Non-pigmented ciliary epithelial cell (primary cell): ENCODE results near the gene NADK.
"Not testable (repeated sequence)": the region's sequence is repeated elsewhere in the genome, so short reads cannot be mapped to it uniquely, and the experiment has no call there.

Source experiments
- DNase-seq: peaks from one replicate; pipeline ENCODE4 v3.0.0-alpha.2; 2010; ENCODE audit warnings: low read depth

NADK gene

DNA sequence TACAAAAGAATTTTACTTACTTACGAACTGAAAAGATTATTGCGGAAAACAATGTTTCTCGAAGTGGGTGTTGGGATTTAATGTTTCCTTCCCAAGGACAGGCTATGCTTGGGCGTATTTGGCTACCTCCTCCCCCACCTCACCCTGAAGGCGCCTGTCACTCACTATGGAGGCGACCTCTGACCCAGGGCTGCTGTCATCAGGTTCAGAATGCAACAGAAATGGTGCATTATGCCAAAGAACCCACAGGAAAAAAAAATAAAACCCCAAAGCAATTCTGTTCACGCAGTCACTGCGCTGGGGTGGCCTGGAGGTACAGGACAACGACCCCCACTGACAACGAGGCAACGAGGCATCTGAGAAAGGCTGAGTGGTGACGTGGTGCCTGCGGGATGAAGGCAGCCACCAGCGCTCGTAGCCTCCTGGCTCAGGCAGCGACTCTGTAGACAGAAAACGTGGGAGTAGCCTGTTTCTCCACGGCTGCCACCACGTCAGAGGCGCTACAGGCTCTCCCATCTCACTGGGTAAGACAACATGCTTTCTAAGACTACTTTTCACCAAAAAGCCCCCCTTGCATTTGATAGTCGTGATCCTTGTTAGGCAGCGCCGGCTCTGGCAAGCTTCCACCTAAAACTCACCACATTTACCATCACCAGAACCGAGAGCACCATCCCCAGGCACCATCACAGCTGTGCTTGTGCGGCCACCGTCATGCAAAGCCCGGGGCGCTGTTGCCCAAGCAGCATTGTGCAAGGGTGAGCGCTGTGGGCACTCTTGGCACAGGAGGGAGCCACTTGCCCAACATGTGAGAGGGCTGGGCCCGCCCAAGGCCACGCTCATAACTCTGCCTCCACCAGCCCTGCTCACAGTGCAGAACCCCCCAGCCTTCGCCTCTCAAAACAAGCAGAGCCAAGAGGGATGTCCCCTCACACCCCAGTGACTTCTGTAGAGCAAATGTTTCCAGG, 14.3 kb downstream of the NADK start:
- no peak for DNase-seq

DNA sequence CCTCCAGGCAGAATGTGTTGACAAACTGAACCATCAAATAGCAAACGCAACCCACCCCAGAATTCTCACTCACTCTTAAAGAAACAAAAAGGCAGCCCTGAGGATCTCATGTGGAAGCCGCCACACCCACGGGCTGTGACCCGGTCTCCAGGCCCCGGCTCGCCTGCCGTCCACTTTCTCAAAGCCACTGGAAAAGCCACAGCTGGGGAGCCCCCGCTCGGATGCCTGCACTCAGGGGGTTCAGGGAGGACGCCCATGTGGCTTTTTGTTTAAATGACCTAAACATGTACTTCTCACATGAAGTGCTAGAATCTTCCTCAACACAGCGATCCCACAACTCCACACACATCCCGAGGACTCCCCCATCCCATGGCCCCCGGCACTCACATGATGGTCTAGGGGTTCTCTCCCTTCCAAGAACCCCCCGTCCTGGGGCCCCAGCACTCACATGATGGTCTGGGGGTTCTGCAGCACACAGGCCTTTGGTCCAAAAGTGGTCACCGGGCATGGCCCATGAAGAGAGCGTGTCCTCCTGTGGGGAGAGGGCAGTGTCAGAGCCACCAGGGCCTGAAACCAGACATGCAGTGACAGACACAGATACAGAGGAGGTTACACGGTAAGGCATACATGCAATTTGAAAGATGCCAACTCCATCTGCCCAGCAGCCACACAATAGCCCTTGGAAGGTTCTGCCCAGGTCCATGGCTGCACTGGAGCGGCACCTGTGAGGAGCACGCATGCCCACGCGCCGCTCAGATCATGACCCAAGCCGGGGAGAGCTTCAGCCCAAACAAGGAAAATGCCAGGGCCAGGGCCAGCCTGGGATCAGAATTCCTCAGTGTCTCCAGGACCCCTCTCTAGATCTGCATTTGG, 16.5 kb downstream of the NADK start:
- DNase-seq, result no peak

DNA sequence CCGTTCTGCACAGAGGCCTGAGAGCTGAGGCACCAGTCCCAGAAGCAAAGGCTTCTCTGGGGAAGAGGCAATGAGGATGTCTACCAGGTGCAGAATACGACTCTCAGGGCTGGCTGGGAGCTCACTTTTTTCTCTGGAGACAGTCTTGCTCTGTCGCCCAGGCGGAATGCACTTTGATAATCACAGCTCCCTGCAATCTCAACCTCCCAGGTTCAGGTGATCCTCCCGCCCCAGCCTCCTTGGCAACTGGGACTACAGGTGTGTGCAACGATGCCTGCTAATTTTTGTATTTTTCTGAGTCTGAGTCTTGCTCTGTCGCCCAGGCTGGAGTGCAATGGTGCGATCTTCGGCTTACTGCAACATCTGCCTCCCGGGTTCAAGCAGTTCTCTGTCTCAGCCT, 17.6 kb downstream of the NADK start:
- DNase-seq, result no peak

DNA sequence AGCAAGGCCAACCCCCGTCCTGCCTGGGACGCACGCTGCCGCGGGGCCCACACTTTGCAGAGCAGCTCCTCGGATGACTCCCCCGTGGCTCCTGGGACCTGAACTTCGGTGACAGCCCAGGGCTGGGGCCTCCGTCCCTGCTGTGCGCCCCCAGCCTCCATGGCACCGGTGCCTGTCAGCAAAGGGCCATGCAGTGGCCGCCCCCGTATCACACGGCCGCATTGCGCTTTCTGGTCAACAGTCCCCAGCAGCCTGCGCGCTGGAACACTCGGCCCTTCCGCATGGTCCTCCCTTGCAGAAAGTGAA, 18.0 kb downstream of the NADK start:
- DNase-seq, result no peak

- DNase-seq, result no peak
These were observed 18.6 kb downstream of the NADK start for GRCh38 chr1:1759456-1760344.

GRCh38 chr1:1758692-1759455, 19.4 kb downstream of the NADK start:
- no peak for DNase-seq

DNA sequence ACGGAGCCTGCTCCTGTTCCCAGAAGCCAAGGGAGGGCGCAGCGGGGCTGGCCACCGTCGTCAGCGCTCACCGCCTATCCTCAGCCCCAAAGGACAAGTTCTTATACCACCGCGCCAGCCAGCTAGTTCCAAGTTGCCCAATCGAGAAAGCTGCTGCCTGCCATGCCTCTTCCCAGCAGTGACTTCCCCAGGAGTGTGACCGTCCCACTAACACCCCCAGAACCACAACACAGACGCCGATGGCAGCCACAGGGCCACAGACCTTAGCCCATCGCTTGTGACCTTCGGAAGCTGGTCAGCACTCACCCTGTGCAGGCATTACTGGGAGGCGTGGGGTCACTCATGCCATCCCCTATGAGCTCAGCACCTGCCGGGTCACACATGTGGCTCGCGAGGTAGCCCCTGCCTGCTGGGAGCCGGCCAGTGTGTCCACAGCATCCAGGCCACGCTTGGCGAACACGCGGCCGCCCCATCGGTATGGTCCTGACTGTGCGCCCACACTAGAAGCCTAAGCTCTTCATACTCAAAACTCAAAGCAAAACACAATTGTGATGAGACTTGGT, 20.1 kb downstream of the NADK start:
- no peak for DNase-seq

- DNase-seq, result no peak
These were observed 20.7 kb downstream of the NADK start for GRCh38 chr1:1757422-1758058.

DNA sequence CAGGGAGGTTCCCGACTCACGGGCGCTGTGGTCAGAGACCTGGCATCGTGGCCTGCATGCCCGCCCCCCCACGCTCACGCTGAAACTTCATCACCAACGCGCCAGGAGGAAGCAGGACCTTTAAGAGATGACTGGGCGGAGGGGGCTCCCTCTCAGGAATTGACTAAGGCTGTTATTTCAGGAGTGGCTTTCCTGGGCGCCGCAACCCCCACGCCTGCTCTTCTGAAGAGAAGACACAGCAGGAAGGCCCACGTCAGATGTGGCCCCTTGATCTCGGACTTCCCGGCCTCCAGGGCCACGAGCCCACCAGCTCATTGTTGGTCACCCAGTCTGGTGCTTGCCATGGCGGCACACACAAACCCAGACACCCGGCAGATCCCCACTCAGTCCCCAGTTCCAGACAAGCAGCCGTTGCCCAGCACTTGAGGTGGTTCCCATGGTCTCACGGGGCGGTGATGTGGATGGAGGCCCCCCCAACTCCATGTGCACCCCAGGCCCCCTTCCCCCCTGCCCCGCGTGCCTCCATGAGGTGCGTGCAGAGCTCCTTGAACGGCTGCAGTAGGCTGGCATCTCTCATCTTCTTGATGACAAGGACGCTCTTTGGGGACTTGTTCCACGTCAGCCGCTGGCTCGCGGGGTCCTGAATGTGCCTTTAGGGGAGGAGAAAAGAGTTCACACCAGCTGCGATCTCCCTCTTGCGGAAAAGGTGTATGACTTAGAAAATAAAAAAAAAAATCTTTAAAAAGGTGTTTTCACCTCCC, 21.4 kb downstream of the NADK start:
- DNase-seq, result no peak

DNA sequence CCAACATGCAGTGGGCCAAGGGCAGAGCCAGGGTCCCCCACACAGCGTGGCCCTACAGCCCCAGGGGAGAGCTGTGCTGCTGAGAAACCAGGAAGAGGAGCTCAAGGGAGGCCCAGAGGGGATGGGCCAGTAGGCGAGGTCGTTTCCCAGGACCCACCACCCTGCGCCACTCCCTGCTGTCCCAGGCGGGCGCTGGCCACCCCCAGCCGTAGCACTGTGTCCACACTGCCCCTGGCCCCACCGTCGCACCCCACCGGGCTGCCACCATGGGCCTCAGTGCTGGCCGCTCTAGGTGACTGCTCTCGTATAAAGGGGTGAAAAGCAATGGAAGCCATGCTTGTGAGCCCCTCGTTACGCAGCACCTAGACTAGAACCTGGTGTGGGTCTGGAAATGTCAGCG, 22.4 kb downstream of the NADK start:
- no peak for DNase-seq

DNA sequence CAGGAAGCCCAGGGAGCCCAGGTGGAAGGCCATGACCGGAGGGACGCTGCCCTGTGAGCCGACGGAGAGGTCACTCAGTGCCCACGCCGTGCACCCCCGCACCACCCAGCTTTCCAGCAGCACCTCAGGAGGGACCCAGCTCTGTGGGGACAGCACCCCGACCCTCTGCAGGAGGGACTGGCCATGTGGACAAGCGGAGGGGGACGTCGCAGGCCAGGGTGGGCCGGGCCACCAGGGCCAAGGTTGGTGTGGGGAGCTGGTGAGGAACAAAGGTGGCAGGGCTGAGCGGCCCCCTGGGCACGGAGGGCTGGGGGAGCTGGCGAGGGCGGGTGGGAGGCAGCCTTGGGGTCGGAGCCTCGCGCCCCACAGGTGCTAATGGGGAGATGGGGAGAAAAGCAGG, 22.8 kb downstream of the NADK start:
- DNase-seq, result no peak

DNA sequence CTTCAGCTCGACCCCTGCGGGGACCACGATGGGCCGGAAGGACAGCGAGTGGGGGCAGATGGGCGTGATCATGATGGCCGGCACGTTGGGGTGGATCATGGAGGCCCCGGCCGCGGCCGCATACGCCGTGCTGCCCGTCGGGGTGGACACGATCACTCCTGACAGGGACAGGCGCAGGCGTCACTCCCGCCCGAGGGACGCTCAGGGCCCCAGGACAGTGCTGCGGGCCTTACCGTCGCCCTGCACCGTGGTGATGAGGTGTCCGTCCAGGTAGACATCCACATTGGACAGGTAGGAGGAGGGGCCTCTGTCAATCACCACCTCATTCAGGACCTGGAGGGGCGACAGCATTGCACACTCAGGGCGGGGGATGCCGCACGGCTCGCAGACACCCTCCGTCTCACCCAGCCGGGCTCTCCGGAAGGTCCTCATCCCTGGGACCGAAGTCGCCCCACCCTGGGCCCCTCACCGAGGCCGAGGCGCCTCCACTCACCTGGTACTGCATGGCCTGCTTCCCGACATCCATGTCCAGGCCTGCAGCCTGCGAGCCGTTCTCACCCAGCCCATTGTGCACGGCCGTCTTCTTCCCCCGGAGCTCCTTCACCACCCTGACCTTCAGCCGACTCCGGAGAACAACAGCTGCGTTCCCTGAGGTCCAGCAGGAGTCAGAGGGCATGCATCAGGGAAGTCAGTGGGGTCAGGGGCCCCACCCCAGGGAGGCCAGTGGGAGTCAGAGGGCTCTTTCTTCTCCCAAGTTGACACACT, 24.0 kb downstream of the NADK start:
- DNase-seq, result no peak

GRCh38 chr1:1753607-1754005, 24.7 kb downstream of the NADK start:
- DNase-seq, result no peak

GRCh38 chr1:1752636-1753606, 25.3 kb downstream of the NADK start:
- no peak for DNase-seq

GRCh38 chr1:1752190-1752589, 26.1 kb downstream of the NADK start:
- DNase-seq, result no peak

DNA sequence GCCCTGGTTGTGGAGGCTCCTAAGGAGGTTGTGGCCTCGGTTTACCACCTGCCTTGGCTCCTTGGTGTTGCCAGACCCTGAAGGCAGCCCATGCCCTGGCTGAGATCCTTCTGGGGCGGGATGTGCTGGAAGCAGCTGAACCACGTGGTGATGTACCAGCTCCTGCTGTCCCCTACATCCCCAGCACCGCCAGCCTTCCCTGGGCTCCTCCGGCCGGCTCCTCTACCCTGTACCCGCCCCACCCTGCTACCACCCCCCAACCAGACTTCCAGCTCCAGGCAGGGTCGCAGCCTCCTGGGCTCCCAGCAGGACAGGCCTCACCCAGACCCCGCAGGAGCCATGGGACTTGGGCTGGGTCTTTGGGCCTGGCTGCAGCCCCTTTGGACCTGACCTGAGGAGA, 28.3 kb downstream of the NADK start:
- not testable (repeated sequence) for DNase-seq

- no peak for DNase-seq
These were observed 29.5 kb downstream of the NADK start for GRCh38 chr1:1748686-1749321.
